Lower leg skin (tissue), 4 donors: ENCODE data around the gene SLC27A4. TPM values are rescaled to one million over a fixed set of nuclear protein-coding genes. Genes with fewer than 3 reads are reported as not detected.

Source experiments
- DNase-seq, 2 donors: peaks; one replicate each; pipeline ENCODE4 v3.0.0-alpha.2; 2019; ENCODE audit warnings: low spot score in 2 of 2
- H3K4me3 ChIP-seq: fragments of 200-600 bp; sonication (generic); 2 replicates; pipeline ENCODE4 v1.5.1; 2017; ENCODE audit warnings: mild to moderate bottlenecking, low read depth; ENCODE audit not compliant: poor library complexity, severe bottlenecking
- CTCF ChIP-seq, 3 donors: fragments of 450-650 bp; IDR thresholded peaks; one replicate each; pipeline ENCODE4 v1.5.1; 2016; ENCODE audit warnings: antibody characterized with exemption in 3 of 3, mild to moderate bottlenecking in 3 of 3, moderate library complexity in 2 of 3
- POLR2A ChIP-seq, 2 donors: fragments of 450-650 bp; IDR thresholded peaks; one replicate each; pipeline ENCODE4 v1.6.1; 2016 to 2017; ENCODE audit warnings: antibody characterized with exemption in 2 of 2, mild to moderate bottlenecking in 1 of 2, moderate library complexity in 1 of 2
- WGBS, 2 donors: methylation state at CpG; one replicate each; pipeline ENCODE4 v1.1.5; 2018; 5-methylcytosine and 5-hydroxymethylcytosine counted together
- intact Hi-C: fragments of 100-400 bp; cut with DNase I; formaldehyde crosslinking; loops from one replicate; pipeline ENCODE4 v1.15.0; 2023; ENCODE audit warnings: low total_unique reads
- total RNA-seq, 4 donors: library from RNA; depleted of rRNA; stranded (reverse); fragments of >200 nt; gene quantifications; one replicate each; pipeline ENCODE4 v1.1.0, GENCODE V29; 2016

The SLC27A4 gene
- total RNA-seq, 4 donors from 2014 or later: 64.7 to 105 (median 73.3) TPM

DNA sequence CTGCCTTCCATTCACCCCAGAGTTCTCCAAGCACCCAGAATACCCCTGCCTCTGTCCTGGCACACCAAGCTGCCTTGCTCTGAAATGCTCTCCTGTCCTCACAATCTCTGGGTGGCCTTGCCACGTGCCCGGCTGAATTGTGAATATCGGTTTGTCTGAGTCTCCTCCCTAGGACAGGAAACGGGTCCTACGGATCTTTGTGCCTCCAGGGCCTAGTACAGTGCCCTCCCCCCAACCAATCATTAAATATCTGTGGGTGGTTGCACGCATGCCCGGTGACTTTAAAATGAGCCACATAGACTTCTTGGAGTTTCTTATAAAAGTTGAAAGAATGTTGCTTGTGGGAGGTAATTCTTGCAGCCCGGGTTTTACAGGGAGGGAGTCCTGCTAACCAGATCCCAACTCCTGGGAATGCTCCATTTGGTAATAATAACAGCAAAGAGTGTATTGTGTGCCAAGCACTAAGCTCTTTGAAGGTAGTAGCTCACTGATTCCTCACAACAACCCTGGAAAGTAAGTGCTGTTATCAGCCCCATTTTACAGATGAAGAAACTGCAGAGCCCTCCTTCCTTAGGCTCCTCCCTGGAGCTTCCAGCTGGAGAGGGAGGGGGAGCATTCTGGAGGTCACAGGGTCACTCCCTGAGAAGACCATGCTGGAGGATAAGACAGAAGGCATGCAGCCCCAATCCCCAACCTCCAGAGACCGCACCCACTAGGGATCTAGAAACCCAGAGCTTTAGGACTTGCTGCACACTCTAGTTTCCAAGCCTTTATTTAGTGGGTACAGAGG, 54.2 kb downstream of the SLC27A4 start:
- TF ChIP-seq POLR2A (IDR thresholded peaks at IDR 0.05) (no peak), CTCF (IDR thresholded peaks at IDR 0.05) (no peak)
- no peak overlapping the region for H3K4me3 ChIP-seq
- WGBS, 2 donors: 52 to 54% methylated on average over 9 of the region's 9 CpGs

DNA sequence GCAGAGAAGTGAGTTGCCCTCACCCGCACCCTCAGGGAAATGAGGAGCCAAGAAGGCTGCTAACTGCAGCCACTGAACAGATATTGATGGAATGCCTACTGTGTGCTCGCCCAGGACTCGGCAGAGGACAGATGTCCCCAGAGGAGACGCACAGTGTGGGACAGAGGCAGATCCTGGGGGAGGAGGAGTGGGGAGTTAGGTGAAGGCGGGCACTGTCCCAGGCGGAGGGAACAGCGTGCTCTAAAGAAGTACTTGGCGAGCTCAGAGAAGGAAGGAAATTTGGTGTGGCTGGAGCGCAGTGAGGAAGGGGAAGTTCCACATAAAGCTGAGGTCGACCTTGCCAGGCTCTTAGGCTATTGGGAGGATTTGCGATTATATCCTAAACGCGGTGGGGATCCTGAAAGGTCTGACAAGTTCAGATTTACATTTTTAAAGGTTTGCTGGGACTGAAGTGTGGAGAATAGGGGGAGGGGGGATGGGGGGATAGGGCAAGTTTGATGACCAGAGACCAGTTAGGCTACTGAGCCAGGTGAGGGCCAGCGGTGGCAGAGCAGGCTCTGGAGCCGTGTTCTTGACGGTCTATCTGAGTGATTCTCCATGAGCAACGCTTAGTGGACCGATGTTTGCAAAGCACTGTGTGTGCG, 56.8 kb downstream of the SLC27A4 start:
- no peak overlapping the region for H3K4me3 ChIP-seq
- no peak for DNase-seq
- no peak for TF ChIP-seq CTCF (IDR thresholded peaks at IDR 0.05)
- no peak for TF ChIP-seq POLR2A (IDR thresholded peaks at IDR 0.05)
- WGBS, 2 donors: 9% methylated on average over 19 of the region's 19 CpGs
- intact Hi-C loops: no loop called here

More for the DNA sequence above, 54.2 kb downstream of the SLC27A4 start:
- DNase-seq: no peak
- intact Hi-C loops: no loop called here

- WGBS, 2 donors: 73% methylated on average over 6 to 7 of the region's 7 CpGs
- TF ChIP-seq CTCF (IDR thresholded peaks at IDR 0.05) (no peak), POLR2A (IDR thresholded peaks at IDR 0.05) (no peak)
Observed at GRCh38 chr9:128397831-128398230, 57.5 kb downstream of the SLC27A4 start.

DNA sequence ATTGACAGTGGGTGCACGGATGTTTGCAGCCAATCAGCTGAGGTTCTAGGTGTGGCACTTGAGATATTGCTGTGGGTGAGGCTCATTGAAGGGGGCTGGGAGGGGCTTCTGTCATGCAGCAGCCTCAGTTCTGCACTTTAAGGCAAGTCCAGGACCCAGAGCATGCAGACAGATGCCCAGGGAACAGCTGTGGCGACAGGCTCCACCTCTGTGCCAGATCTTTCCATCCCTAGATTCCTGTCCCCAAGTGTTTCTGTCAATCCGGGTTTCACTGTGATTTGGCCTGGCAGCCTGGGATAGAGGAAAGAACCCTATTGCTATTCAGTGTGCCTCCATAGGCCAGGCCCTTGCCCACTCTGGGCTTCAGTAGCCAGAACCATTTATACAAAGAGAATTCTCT, 59.5 kb downstream of the SLC27A4 start:
- 65 to 72% methylated on average over 3 of the region's 3 CpGs for WGBS, 2 donors
- no peak for TF ChIP-seq CTCF (IDR thresholded peaks at IDR 0.05)
- TF ChIP-seq POLR2A (IDR thresholded peaks at IDR 0.05): no peak
- no peak overlapping the region for H3K4me3 ChIP-seq
- intact Hi-C loops: no loop called here
- no peak for DNase-seq

More at GRCh38 chr9:128397831-128398230, 57.5 kb downstream of the SLC27A4 start:
- H3K4me3 ChIP-seq: no peak overlapping the region
- DNase-seq: no peak
- intact Hi-C loops: no loop called here

DNA sequence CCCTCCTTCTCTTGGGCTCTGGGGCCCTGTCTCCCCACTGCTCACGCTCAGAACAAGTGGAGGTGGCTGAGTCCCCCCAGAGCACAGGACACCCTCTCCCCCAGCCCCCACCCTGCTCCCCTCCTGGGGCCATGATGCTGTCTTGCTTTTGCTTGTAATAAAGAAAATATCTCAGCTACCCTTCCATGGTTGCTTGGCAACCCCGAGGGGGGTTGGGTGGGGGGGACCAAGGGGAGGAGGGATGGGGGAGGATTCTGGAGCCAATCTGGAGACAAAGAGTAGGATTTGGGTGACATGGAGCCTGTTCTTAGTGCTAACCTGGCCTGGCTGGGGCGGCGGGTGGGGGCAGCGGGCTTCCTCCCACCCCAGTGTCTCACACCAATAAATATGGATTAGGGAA, 64.2 kb downstream of the SLC27A4 start:
- WGBS, 2 donors: 78 to 89% methylated on average over 5 of the region's 5 CpGs
- TF ChIP-seq POLR2A (IDR thresholded peaks at IDR 0.05) (no peak), CTCF (IDR thresholded peaks at IDR 0.05) (no peak)
- intact Hi-C loops: no loop called here
- H3K4me3 ChIP-seq: no peak overlapping the region
- no peak for DNase-seq
